GM12864 (cell line): ENCODE measurements around the gene GPR132.

Experiments used
- DNase-seq: peaks from one replicate; pipeline ENCODE4 v3.0.0-alpha.2; 2011; ENCODE audit warnings: low read depth
- H3K4me3 ChIP-seq: 2 replicates; pipeline ENCODE4 v1.5.1; 2011; ENCODE audit warnings: mild to moderate bottlenecking, low read depth, low read length, control low read depth
- TF ChIP-seq, protein P1 (sequence below): IDR thresholded peaks from 2 replicates; pipeline ENCODE4 v1.5.1; 2011; ENCODE audit warnings: low read depth, mild to moderate bottlenecking, moderate library complexity, low read length, control low read depth, inconsistent platforms; ENCODE audit errors: missing control alignments

The GPR132 gene

DNA sequence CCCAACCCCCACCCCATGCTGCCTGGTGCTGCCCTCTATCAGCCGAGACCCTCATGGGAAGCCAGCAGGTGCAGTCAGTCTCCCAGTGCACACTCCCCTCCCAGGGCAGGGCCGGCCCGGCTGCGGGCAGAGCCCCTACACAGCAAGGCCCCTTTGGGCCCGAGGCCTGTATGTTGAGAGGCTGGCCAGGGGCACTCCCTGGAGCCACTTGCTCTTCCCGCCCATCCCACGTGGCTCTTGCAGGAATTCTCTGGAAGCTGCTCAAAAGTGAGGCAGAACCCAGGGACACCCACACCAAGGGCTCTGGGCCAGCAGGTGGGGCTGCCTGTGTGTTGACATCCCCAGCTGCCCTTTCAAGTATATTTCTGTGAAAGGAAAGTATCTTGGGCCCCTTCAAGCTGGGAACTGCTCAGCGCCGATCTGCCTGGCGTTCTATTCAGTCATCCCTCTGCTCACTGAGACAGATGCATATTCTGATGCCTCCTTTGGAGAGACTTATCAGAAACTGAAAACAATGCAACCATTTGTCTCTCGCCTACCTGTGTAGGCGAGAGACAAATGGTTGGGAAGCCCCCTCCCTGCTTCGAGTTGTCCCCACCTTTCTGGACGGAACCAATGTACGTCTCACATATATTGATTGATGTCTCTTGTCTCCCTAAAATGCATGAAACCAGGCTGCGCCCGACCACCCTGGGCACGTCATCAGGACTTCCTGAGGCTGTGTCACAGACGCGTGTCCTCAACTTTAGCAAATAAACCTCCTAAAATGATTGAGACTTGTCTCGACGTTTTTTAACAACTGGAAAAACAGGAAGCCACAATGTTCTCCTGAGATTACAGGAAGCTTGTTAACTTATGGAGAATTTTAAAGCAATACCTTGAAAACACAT is 6.0 kb downstream of the GPR132 start:
- no peak for DNase-seq
- no peak overlapping the region for H3K4me3 ChIP-seq
- TF ChIP-seq, protein P1, sequence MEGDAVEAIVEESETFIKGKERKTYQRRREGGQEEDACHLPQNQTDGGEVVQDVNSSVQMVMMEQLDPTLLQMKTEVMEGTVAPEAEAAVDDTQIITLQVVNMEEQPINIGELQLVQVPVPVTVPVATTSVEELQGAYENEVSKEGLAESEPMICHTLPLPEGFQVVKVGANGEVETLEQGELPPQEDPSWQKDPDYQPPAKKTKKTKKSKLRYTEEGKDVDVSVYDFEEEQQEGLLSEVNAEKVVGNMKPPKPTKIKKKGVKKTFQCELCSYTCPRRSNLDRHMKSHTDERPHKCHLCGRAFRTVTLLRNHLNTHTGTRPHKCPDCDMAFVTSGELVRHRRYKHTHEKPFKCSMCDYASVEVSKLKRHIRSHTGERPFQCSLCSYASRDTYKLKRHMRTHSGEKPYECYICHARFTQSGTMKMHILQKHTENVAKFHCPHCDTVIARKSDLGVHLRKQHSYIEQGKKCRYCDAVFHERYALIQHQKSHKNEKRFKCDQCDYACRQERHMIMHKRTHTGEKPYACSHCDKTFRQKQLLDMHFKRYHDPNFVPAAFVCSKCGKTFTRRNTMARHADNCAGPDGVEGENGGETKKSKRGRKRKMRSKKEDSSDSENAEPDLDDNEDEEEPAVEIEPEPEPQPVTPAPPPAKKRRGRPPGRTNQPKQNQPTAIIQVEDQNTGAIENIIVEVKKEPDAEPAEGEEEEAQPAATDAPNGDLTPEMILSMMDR = no peak

DNA sequence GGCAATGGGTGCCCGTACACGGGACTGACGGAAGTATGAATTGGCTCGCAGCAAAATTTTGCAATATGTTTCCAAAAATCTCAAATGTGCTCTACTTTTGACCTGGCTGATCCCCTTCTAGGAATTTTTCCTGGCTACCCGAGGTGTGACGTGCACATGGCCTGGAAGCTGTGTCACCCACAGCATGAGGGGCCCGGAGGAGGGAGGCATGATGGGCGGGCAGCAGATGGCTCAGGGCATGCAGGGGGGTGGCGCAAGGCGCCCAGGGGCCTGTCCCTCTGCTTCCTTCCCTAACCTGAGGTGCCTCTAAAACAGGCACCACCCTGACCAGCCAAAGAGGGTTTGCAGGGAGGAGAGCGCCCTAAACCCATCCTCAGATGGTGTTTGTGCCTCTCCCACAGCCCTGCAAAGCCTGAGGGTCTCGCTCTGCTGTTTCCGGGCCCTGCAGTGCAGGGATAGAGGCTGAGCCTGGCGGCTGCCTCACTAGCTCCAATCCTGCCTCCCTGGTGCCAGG is 6.7 kb downstream of the GPR132 start:
- no peak for DNase-seq
- H3K4me3 ChIP-seq = no peak overlapping the region
- TF ChIP-seq, protein P1 = peak; percentile 2

DNA sequence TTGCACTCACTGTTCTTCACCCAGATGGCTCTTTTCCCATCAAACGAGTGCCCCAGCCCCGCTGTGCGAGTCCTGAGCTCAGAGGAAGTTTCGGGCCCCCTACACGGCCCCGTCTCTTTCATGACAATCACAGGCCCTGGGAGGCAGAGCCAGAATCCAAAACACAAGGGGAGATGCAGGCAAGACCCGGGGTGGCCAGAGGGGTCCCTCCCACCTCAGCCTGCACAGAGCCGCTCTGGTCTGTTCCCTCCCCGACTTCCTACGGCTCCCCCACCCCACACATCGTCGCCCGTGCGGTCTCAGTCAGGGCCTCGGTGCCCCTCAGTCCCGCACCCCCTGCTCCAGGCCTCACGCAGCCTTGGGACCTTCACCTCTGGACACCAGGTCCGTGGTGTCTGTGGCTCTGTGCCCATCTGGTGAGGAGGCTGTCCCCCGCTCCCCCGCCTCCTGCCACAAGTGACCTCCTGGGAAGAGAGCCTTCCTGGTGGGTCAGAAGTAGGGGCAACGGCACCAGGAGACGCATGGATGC is 8.9 kb downstream of the GPR132 start:
- TF ChIP-seq, protein P1 = no peak
- DNase-seq = no peak
- H3K4me3 ChIP-seq = no peak overlapping the region

DNA sequence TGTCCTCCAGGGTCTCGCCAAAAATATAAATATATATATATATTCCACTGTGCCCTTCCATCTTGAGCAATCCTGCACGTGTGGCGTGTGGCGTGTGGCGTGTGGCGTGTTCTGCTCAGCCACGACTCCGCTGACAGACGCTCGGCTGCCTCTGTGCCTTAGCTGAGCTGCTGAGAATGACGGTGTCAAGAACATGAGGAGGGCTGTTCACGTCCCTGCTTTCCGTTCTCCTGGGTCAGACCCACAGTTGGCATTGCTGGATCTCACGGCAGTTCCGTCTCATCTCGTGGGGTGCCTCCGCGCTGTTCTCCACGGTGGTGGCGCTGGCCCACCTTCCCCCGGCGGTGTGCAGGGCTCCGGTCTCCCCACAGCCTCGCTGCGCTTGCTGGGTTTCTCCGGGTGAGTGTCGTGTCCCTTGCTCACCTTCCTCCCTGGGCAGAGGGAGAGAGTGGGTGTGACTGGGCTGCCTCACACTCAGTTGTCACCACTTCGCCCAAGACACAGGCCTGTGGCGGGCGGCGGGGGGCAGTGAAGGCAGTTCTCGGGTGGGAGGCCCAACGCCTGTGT is 9.4 kb downstream of the GPR132 start:
- no peak for DNase-seq
- TF ChIP-seq, protein P1 = no peak
- no peak overlapping the region for H3K4me3 ChIP-seq

DNA sequence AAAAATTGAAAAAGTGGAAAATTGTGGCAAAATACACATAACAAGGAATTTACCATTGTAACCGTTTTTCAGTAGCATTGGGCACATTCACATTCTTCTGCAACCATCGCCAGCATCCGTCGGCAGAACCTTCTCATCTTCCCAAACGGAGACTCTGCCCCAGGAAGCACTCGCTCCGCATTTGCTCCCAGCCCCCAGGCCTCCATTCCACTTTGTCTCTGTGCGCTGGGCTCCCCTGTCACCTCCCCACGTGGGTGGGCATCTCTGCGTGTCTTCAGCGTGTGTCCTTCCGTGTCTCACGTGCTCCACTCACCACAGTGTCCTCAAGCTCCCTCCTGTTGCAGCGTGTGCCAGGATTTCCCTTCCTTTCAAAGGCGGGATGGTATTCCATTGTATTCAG is 9.9 kb downstream of the GPR132 start:
- TF ChIP-seq, protein P1 = no peak
- no peak for DNase-seq
- H3K4me3 ChIP-seq = no peak overlapping the region

DNA sequence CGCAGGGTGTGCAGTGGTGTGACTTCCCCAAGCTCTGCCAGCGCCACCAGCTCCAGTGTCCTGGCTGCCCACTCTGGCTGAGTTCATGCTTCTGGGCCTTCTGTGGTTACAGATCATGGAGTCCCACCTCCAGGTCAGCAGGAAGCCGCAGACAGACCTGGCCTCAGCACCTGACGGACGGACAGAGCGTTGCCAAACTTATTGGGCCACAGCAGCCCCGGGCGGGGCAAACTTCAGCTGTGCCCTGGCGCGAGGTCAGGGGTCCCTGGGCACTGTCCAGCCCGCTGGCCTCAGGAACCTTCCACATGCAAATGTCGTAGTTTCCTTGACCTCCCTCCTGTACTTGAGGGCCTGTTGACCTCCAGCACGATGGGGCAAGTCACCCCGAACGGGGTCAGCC is 11.2 kb downstream of the GPR132 start:
- no peak for DNase-seq
- TF ChIP-seq, protein P1 = no peak
- no peak overlapping the region for H3K4me3 ChIP-seq
